GM18519 (cell line): ENCODE results near the gene UROC1.
"Not testable (repeated sequence)": the region's sequence is repeated elsewhere in the genome, so short reads cannot be mapped to it uniquely, and the experiment has no call there.

Experiments used
- ATAC-seq: cut with Tn5 transposase; IDR thresholded peaks from one replicate; pipeline ENCODE4 v1.9.1; 2021; ENCODE audit warnings: mild to moderate bottlenecking, moderate library complexity; ENCODE audit not compliant: unreplicated experiment, low FRiP score

The UROC1 gene

DNA sequence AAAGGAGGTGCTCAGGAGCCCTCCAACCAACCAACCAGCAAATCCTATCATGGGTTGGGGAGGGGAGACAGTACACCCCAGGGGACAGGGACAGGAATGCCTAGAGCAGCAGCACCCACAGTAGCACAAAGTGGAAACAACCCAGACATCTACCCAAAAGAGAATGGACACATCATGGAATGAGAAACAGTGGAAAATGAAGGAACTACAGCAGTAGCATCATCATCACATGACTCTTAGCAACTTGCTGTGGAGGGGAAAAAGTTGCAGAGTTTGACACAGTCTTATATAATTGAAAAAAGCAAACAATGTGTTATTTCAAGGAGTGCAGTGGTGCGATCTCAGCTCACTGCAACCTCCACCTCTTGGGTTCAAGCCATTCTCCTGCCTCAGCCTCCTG, 30.1 kb upstream of the UROC1 start:
- ATAC-seq = no peak

DNA sequence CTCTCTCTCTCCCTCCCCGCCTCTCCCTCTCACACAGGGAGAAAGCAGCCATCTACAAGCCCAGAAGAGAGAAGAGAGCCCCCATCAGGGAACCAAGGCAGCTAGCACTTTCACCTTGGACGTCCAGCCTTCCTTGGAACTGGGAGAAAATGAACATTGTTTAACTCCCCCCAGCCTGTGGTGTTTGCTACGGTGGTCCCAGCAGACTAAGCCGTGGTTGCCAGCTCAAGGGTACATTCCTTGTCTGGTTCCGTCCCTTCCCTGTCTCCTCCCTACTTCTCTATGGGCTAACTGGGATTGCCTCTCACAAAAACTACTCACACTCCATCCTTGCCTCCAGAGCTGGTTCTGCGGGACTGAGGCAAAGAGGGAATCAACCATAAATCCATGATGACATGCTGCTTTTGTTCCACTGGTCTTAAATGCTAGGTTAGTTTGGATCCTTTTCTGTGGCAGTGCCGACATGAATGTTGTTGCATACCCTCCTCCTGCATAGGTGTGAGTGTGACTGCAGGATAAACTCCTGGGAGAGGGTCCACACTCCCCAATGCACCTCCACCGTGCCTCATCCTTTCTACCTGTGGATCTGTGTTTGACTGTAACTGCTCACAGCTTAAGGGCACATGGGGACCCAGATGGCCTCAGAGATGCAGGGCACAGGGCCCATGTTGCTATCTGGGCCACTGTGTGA, 29.1 kb upstream of the UROC1 start:
- no peak for ATAC-seq

DNA sequence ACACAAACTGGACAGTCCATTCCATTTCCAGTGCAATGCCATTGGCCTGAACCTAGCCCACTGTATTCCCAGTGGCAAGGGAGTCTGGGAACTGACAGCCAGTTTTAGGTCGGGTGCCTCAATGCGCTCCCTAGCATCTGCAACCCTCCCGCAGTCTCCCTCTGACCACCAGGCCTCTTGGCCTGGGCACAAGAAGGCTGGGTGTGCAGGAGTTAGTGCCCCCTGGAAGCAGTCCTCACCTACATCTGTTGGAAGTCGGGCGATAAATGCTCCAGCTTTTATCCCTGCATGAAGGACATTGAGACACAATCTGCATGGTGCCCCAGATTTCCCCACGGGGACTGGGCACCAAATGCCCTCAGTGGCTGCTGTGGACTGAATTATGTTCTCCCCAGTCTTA, 28.4 kb upstream of the UROC1 start:
- ATAC-seq = no peak

DNA sequence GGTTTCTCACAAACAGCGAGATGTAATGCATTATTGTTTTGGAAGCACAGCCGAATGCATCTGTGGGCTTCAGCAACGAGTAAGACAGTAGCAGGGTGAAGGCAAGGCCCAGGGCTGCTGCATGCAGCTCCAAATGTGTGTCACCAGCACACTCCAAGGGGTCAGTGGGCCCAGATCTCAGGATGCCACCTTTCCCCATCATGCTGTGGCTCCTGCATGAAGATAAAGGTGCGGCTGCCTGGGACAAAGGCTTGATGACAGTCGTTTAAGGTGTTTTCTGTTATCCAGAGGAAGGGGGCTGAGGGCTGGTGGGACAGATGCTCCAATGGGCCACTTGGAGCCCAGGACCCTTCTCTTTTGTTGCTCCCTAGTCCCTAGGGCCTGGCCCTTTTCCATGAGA, 28.0 kb upstream of the UROC1 start:
- no peak for ATAC-seq

DNA sequence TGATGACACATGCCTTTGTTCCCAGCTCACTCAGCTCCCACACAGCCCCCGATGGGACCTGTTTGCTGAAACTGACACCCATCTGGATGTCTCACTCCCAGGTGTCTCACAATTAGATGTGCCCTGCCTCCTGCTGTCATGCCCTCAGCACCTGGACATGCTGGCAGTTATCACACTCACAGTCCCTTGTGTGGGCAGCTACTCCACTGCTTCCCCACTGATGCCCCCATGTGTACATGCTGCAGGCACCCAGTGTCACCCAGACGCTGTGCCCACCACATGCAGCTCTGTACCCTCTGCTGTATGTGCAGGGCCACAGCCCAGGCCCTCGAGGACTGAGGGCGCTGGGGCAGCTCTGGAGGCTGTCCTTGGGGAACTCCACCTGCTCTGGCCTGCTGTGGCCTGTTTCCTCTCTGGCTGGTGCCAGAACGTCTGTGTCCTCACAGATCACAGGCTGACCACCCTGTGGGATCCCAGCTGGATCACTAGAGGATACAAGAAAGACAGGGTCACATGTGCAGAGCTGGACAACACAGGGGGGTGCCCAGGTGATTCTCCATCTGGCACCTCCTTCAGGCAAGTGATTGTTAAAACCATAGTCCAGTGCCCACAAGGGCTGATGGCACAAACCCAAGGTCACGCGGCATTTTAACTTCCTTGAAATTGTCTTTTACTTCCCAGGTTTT, 27.2 kb upstream of the UROC1 start:
- ATAC-seq = no peak

DNA sequence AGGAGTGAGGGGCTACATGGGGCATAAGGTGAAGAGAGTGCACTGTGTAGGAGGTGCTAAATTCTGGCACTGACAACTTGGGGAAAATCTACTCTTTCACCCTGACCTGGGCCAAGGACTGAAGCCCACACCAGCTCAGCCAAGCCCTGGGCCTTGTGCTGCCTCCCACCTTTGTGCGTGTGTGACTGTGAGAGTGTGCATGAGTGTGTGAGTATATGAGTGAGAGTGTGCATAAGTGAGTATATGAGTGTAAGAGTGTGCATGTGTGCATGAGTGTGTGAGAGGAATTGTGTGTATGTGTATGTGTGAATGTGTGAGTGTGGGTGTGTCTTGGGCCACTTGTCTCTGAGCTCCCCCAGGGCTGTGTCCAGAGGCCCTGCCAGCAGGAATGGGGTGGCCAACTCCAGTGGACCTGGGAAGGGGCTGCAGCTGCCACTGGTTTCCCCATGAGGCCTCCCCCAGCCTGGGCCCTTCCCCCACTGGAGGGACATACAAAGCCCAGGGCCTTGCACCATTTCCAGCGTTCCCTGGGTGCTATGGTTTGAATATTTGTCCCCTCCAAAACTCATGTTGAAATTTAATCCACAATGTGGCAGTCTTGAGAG, 26.0 kb upstream of the UROC1 start:
- ATAC-seq = no peak

DNA sequence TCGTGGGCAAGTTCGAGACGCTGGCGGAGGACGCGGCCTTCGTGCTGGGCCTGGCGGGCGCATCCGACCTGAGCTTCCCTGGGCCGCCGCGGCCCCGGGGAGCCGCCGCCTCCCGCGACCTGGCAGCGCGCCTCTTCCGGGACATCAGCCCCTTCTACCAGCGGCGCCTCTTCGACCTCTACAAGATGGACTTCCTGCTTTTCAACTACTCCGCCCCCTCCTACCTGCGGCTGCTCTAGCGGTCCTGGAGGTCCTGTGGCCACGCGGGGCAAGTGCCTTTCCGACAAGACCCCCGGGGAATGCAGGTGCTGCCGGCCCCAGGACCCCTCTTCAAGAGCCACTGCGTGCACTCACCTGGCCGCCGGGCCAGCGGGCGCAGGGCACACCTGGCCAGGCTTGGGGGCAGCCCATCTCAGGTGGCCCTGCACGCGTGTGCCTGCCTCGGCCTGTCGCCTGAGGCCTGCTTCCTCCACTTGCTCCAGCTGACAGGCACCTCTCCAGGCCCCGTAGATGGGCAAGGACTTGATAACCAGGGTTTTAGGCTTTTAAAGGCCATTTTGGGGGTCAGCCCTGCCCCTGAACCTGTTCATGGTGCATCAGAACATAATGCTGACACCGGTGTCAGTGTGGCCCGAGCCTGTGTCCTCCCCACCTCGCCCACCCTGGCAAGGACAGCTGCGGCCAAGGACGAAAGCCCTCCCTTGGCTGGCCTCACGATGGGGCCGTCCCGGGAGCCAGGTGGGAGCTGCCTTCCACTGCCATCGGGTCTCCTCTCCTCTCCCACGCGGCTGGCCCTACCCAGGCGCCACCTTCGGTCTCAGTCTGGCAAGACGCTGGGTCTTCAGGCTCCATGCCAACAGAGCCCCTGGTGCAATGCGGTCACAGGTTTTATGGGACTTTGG, 25.0 kb upstream of the UROC1 start:
- no peak for ATAC-seq

DNA sequence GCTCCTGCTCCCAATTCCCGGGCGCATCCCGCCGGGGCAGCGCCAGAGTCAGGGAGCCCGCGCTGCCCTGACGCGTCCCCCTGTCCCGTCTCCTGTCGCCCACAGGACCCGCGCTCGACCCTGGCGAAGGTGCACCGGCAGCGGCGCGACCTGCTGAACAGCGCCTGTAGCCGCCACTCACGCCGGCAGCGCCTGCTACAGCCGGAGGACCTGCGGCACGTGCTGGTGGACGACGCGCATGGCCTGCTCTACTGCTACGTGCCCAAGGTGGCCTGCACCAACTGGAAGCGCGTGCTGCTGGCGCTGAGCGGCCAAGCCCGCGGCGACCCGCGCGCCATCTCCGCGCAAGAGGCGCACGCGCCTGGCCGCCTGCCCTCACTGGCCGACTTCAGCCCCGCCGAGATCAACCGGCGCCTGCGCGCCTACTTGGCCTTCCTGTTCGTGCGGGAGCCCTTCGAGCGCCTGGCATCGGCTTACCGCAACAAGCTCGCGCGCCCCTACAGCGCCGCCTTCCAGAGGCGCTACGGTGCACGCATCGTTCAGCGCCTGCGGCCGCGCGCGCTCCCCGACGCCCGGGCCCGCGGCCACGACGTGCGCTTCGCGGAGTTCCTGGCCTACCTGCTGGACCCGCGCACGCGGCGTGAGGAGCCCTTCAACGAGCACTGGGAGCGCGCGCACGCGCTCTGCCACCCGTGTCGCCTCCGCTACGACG, 24.2 kb upstream of the UROC1 start:
- ATAC-seq = no peak

DNA sequence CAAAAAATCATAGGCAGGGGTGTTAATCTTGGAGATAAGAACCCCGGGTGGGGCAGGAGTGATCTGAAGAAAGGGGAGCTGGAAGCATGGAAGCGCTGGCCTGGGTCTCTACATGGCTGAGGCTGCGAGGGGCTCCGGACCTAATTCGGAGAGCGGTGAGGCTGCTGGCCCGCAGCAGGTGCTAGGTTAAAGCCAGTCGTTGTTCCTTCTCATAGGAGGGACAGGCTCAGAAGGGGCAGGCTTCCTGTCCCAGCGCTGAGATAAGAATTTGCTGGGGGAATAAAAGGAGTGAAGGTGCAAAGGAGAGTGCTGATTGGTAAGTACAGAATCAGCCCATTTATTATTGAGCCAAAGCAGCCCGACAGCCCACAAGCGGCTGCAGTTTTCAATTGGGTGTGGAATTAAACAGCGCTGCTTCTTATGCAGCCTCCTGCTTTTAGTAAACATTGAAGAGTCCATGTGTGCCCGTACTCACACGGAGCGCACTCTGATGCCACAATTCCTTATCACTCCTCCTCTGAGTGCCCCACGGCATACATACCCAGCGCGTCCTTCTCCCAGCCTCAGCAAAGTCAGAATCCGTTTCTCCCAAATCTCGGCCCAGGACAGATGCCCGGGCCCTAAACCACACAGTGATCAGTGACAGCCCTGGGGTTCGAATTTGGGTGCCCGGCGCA, 23.5 kb upstream of the UROC1 start:
- ATAC-seq = no peak

DNA sequence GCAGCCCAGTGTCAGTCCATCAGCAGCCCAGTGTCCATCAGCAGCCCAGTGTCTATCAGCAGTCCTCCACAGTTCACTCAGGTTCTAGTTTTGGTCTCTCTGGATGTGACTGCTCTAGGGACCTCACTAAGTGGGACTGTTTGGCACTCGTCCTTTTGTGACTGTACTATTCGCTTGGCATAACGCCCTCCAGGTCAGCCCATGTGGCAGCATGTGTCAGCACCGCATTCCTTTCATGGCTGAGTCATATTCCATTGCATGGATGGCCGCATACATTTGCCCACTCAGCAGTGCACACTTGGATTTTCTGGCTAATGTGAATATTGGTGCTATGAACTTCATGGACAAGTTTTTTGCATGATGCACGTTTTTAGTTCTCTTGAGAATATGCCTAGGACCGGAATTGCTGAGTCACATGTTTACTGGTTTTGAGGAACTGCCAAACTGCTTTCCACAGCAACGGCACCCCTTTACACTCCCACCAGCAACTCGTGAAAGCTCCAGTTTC, 22.8 kb upstream of the UROC1 start:
- no peak for ATAC-seq

DNA sequence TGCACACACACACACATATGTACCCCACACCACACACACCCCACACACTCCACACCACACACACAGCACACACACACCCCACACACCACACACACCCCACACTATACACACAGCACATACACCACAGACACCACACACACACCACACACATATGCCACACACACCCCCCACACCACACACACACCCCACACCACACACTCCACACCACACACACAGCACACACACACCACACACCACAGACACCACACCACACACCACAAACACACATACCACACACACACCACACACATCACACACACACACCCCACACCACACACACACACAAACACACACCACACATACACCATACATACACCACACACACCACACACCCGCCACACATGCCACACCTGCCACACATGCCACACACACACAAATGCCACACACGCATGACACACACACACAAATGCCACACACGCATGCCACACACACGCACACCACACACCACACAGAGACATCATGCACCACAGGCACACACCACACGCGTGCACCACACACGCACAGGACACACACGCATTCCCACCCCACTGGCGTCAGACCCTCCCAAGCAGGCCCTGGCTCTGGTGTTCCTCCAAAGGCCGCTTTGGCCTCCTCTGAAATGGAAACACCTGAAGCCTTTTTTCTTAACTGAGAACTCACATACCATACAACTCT, 22.1 kb upstream of the UROC1 start:
- ATAC-seq = no peak

DNA sequence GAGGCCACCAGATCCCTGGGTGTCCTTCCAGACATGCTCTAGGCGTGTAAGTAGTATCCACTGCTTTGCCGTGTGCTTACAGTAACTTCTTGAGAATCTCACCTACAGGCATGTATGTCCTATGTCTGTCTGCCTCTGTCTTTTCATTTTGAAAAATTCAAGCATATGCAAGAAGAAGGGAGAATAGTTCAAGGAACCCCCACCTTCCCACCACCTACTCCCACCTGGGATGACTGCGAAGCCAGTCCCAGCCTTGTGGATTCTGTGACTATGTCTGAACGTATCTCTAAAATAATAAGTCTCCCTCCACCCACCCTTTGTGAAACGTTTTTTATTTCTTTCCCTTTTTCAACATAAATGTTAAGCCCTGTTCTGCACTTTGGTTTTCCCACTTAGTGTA, 21.4 kb upstream of the UROC1 start:
- no peak for ATAC-seq

DNA sequence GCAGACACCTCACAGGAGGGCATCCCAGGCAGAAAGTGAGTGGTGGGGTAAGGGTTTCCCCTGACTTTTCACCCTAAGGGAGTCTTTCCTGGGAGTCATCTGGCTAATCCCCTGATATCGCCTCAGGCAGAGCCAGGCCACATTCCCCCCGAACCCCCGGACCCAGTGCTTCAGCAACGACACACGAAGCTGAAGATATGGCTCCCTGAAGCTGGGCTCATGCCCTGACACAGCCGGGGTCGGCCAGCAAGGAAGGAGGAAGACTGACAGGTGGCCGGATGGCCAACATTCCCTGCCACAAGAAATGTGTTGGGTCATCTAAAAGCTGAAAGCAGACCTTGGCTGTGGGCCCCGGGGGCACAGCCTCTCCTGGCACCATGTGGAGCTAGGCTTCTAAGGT, 20.7 kb upstream of the UROC1 start:
- ATAC-seq = no peak

DNA sequence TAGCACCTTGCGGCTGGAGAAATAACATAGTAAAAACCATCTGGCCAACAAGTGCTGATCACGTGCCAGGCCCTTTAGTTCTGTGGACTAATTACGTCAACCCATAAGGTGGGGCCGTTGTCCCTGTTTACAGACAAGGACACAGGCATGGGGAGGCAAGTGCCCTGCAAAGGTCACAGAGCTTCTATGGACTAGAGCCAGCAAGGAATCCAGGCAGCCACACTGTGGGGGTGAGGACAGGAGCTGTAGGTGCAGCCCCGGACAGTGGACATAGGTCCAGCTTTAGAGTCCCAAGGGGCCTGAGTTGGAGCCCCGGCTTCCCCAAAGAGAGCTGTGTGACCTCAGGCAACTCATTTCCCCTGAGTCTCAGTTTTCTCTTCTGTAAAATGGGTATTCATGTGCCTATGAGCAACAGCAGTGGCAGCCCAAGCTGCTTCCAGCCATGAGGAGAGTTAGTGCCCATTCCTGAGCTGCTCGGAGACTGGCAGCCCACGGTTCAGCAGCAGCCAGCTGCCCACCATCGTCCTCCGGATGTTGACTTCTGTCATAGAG, 20.2 kb upstream of the UROC1 start:
- ATAC-seq = no peak

DNA sequence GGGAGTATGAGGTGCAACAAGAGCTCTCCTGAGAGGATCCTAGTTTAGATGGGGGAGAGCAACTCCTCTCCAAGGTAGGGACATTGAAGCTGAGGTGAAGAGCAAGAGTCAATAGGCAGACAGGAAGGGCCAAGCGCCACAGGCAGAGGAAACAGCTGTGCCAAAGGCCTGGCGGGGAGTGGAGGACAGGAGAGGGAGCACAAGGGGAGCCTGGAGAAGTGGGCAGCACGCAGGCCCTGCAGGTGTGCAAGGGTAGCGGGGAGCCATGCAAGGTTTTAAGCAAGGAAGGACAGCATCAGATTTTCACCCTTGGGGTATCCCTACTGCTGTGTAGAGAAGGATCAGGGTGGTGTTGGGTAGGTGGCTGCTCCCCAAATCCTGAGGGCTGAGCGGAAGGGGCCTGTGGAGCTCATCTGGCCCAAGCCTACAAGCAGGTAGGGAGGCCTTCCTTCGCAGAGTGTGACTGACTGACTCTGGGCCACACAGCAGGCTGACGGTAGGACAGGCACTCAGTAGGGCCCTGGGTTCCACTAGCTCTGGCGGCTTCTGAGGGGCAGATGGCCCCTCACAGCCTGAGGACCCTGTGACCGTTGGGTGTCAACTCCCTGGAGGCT, 19.6 kb upstream of the UROC1 start:
- ATAC-seq = no peak

DNA sequence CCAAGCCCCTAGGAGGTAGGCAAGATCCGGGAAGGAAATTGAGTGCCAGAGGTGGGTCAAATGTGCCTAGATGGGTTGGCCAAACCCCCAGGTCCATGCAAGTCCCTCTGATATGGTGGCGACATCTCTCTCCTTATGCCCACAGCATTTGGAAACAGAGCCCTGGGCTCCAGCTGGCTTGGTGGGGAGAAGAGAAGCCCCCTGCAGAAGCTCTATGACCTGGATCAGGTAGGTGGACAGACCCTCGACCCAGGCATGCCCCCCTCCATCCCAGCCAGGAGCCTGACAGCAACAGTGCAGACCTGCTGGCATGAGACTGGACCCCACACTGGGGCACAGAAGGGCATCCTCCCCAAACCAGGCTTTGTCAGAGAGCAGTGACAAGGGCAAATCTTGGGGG, 18.6 kb upstream of the UROC1 start:
- ATAC-seq = no peak

DNA sequence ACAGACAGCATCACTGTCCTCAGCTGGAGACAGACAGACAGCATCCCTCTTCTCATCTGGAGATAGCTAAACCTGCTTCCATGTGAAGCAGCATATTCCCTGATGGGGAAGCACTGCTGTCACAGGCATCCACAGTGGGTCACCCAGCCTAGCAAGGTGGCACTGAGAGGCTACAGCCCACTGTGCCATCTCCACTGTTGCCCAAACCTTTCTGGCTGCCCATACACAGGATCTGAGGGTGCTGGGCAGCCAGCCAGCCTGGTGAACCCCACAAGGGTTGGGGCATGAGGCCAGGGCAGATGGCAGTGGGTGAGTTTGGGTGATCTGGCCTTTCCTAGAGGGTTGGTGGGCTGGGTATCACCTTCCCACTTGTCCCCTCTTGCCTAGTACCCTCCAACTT, 18.1 kb upstream of the UROC1 start:
- no peak for ATAC-seq

DNA sequence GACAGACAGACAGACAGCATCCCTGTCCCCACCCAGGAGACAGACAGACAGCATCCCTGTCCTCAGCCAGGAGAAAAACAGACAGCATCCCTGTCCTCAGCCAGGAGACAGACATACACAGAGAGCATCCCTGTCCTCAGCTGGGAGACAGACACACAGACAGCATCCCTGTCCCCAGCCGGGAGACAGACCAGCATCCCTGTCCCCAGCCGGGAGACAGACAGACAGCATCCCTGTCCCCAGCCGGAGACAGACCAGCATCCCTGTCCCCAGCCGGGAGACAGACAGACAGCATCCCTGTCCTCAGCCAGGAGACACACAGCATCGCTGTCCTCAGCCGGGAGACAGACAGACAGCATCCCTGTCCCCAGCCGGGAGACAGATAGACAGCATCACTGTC, 17.1 kb upstream of the UROC1 start:
- not testable (repeated sequence) for ATAC-seq
